ENCODE measurements around the gene SAFB2.

SAFB2 gene

GRCh38 chr19:5560156-5560555, 62.4 kb downstream of the SAFB2 start:
- no peak for DNase-seq (ENCODE audit: low spot score)
- no peak for TF ChIP-seq CTCF (IDR thresholded peaks at IDR 0.05; ENCODE audit: borderline replicate concordance, control extremely low read depth, extremely low read depth, insufficient read depth, missing control alignments)
- in situ Hi-C loops (cut with MboI; ENCODE audit: low sequenced_read_pairs, unreplicated experiment): no loop called here

- DNase-seq (ENCODE audit: low spot score): no peak
- in situ Hi-C loops (cut with MboI; ENCODE audit: low sequenced_read_pairs, unreplicated experiment): no loop called here
- no peak for TF ChIP-seq CTCF (IDR thresholded peaks at IDR 0.05; ENCODE audit: borderline replicate concordance, control extremely low read depth, extremely low read depth, insufficient read depth, missing control alignments)
Measured at GRCh38 chr19:5559804-5560133, 62.8 kb downstream of the SAFB2 start.

- no peak for TF ChIP-seq CTCF (IDR thresholded peaks at IDR 0.05; ENCODE audit: borderline replicate concordance, control extremely low read depth, extremely low read depth, insufficient read depth, missing control alignments)
- in situ Hi-C loops (cut with MboI; ENCODE audit: low sequenced_read_pairs, unreplicated experiment): no loop called here
- DNase-seq (ENCODE audit: low spot score): no peak
Measured at GRCh38 chr19:5558101-5558621, 64.4 kb downstream of the SAFB2 start.

GRCh38 chr19:5557691-5558090, 64.9 kb downstream of the SAFB2 start:
- in situ Hi-C loops (cut with MboI; ENCODE audit: low sequenced_read_pairs, unreplicated experiment): no loop called here
- TF ChIP-seq CTCF (IDR thresholded peaks at IDR 0.05; ENCODE audit: borderline replicate concordance, control extremely low read depth, extremely low read depth, insufficient read depth, missing control alignments): no peak

GRCh38 chr19:5554828-5555227, 67.7 kb downstream of the SAFB2 start:
- DNase-seq (ENCODE audit: low spot score): no peak
- no peak for TF ChIP-seq CTCF (IDR thresholded peaks at IDR 0.05; ENCODE audit: borderline replicate concordance, control extremely low read depth, extremely low read depth, insufficient read depth, missing control alignments)
- in situ Hi-C loops (cut with MboI; ENCODE audit: low sequenced_read_pairs, unreplicated experiment): no loop called here

More at GRCh38 chr19:5557691-5558090, 64.9 kb downstream of the SAFB2 start:
- no peak for DNase-seq (ENCODE audit: low spot score)

GRCh38 chr19:5553892-5554291, 68.7 kb downstream of the SAFB2 start:
- no peak for DNase-seq (ENCODE audit: low spot score)
- in situ Hi-C loops (cut with MboI; ENCODE audit: low sequenced_read_pairs, unreplicated experiment): no loop called here
- TF ChIP-seq CTCF (IDR thresholded peaks at IDR 0.05; ENCODE audit: borderline replicate concordance, control extremely low read depth, extremely low read depth, insufficient read depth, missing control alignments): no peak

- TF ChIP-seq CTCF (IDR thresholded peaks at IDR 0.05; ENCODE audit: borderline replicate concordance, control extremely low read depth, extremely low read depth, insufficient read depth, missing control alignments): peak; percentile 42
- in situ Hi-C loops (cut with MboI; ENCODE audit: low sequenced_read_pairs, unreplicated experiment): no loop called here
- peak; percentile 68 for DNase-seq (ENCODE audit: low spot score)
Measured at GRCh38 chr19:5547881-5548280, 74.7 kb downstream of the SAFB2 start.
